Psoas muscle (tissue), 8 donors: ENCODE results near the gene CP. TPM values are rescaled to one million over a fixed set of nuclear protein-coding genes. Genes with fewer than 3 reads are reported as not detected.

Experiments
- ATAC-seq, 4 donors: fragments of 200-7000 bp; cut with Tn5 transposase; one replicate each; pipeline ENCODE4 v1.9.1; 2020; ENCODE audit warnings: moderate library complexity in 3 of 4, mild to moderate bottlenecking in 2 of 4
- DNase-seq, 2 donors: peaks; one replicate each; pipeline ENCODE4 v3.0.0-alpha.2; 2020
- H3K27ac ChIP-seq: fragments of 200-600 bp; one replicate; pipeline ENCODE4 v1.8.0; 2022
- H3K27me3 ChIP-seq, 3 donors: fragments of 200-600 bp in 1 of 3; one replicate each; pipeline versions ENCODE4 v1.6.1 to v1.8.0; 2013 to 2022; ENCODE audit warnings: low read length in 2 of 3, mild to moderate bottlenecking in 2 of 3, moderate library complexity in 1 of 3; ENCODE audit not compliant: insufficient read depth in 3 of 3
- H3K36me3 ChIP-seq, 2 donors: fragments of 200-600 bp in 1 of 2; one replicate each; pipeline versions ENCODE4 v1.6.1 to v1.8.0; 2013 to 2022; ENCODE audit warnings: low read depth in 1 of 2, mild to moderate bottlenecking in 1 of 2, moderate library complexity in 1 of 2; ENCODE audit not compliant: insufficient read depth in 1 of 2
- H3K4me1 ChIP-seq: fragments of 200-600 bp; one replicate; pipeline ENCODE4 v1.8.0; 2022
- H3K4me3 ChIP-seq: fragments of 200-600 bp; one replicate; pipeline ENCODE4 v1.8.0; 2022; ENCODE audit warnings: mild to moderate bottlenecking
- H3K9me3 ChIP-seq: fragments of 200-600 bp; one replicate; pipeline ENCODE4 v1.8.0; 2022
- CTCF ChIP-seq: fragments of 200-600 bp; IDR thresholded peaks from one replicate; pipeline ENCODE4 v1.8.0; 2022; ENCODE audit warnings: antibody characterized with exemption
- WGBS, 3 donors: extraction: QIAGEN DNeasy Blood & Tissue Kit; methylation state at CpG; one replicate each; pipeline versions ENCODE4 v1.1.6 to v1.1.7; 2013; 5-methylcytosine and 5-hydroxymethylcytosine counted together
- intact Hi-C, 2 donors: fragments of 100-400 bp; cut with DNase I; formaldehyde crosslinking; loops; one replicate each; pipeline versions ENCODE4 v1.11.0 to v1.14.2; 2022
- polyA plus RNA-seq, 3 donors: library from polyadenylated mRNA; stranded (reverse); fragments of 200-250 nt; gene quantifications; one replicate each; pipeline ENCODE4 v1.2.3, GENCODE V29; 2013
- total RNA-seq, 4 donors: library from RNA; stranded (reverse); fragmentation: NEBNext Ultra II Directional in 2 of 4; extraction: Animal tissue kit (Norgen Biotek cat#: 25700) in 2 of 4; gene quantifications; one replicate each; pipeline versions ENCODE4 v1.2.1 to v1.2.4, GENCODE V29; 2021 to 2023
- donor health status: healthy with polysubstance abuse.
- donor health status: DM: no; HTN: no; CAD: no; lungs with moderate emphysema.
- donor health status: Bipolar disorder and iron deficiency.
- donor health status: healthy.
- donor health status: DM: yes; HTN: yes; CAD: no.
- donor health status: DM: no; HTN: no; CAD: no.
- donor health status: DM: no; HTN: no; CAD: no.
- donor health status: DM: yes; HTN: yes; CAD: no.

Gene CP
- total and polyA plus RNA-seq, 7 donors, result 0.23 to 3.5 (median 2.2) TPM

GRCh38 chr3:149266736-149267135 is 45.1 kb upstream of the CP start:
- Histone ChIP-seq H3K27ac (no peak overlapping the region), H3K9me3 (no peaks in the 10 kb centered on the region), H3K36me3 (no peaks in the 10 kb centered on the region), H3K4me1 (no peaks in the 10 kb centered on the region), H3K27me3 (no peaks in the 10 kb centered on the region), H3K4me3 (no peak overlapping the region)
- TF ChIP-seq CTCF, result no peak
- DNase-seq (no peak), ATAC-seq (no peak)
- intact Hi-C loops, result no loop called here

- no peak for TF ChIP-seq CTCF
- H3K4me3 ChIP-seq, result no peak overlapping the region
- no peaks in the 10 kb centered on the region for H3K9me3 ChIP-seq
- no peaks in the 10 kb centered on the region for H3K27me3 ChIP-seq
- H3K36me3 ChIP-seq, result no peaks in the 10 kb centered on the region
- intact Hi-C loops, result no loop called here
- H3K4me1 ChIP-seq, result no peaks in the 10 kb centered on the region
- no peak for DNase-seq
- whole genome bisulfite sequencing, 3 donors, result 92 to 95% (median 94%) methylated on average over 1 of the region's 1 CpG
- no peak overlapping the region for H3K27ac ChIP-seq
- ATAC-seq, result no peak
Measured at GRCh38 chr3:149263856-149264255, 42.2 kb upstream of the CP start.

GRCh38 chr3:149258714-149259113 is 37.1 kb upstream of the CP start:
- DNase-seq, result no peak
- TF ChIP-seq CTCF, result no peak
- intact Hi-C loops, result no loop called here
- no peak for ATAC-seq
- H3K27ac ChIP-seq, result no peak overlapping the region
- H3K27me3 ChIP-seq, result peaks cover 0 to 2% (median 0%) of the 10 kb centered on the region in 3 donors
- no peaks in the 10 kb centered on the region for H3K36me3 ChIP-seq
- H3K4me3 ChIP-seq, result no peak overlapping the region
- 93 to 95% (median 94%) methylated on average over 4 of the region's 4 CpGs for WGBS, 3 donors
- H3K4me1 ChIP-seq, result no peaks in the 10 kb centered on the region
- no peaks in the 10 kb centered on the region for H3K9me3 ChIP-seq

GRCh38 chr3:149258298-149258697 is 36.7 kb upstream of the CP start:
- Histone ChIP-seq H3K9me3 (no peaks in the 10 kb centered on the region), H3K27me3 (peaks cover 0 to 2% (median 0%) of the 10 kb centered on the region in 3 donors), H3K36me3 (no peaks in the 10 kb centered on the region), H3K27ac (no peak overlapping the region), H3K4me1 (no peaks in the 10 kb centered on the region), H3K4me3 (no peak overlapping the region)
- intact Hi-C loops, result no loop called here
- 34 to 47% (median 42%) methylated on average over 3 of the region's 3 CpGs for WGBS, 3 donors
- DNase-seq (no peak), ATAC-seq (no peak)
- no peak for TF ChIP-seq CTCF

GRCh38 chr3:149252272-149252671 is 30.6 kb upstream of the CP start:
- Histone ChIP-seq H3K9me3 (no peaks in the 10 kb centered on the region), H3K27me3 (peaks cover 0 to 2% (median 0%) of the 10 kb centered on the region in 3 donors), H3K36me3 (no peaks in the 10 kb centered on the region), H3K4me1 (peaks cover 6% of the 10 kb centered on the region), H3K4me3 (no peak overlapping the region), H3K27ac (no peak overlapping the region)
- ATAC-seq, result no peak
- 81 to 84% (median 84%) methylated on average over 2 of the region's 2 CpGs for WGBS, 3 donors
- TF ChIP-seq CTCF, result no peak
- intact Hi-C loops, result no loop called here
- DNase-seq, result no peak
